Naive B cell (primary cell): Measurements from ENCODE around the gene LMBR1. TPM values are rescaled to one million over a fixed set of nuclear protein-coding genes. Genes with fewer than 3 reads are reported as not detected.
"Not testable (repeated sequence)": the region's sequence is repeated elsewhere in the genome, so short reads cannot be mapped to it uniquely, and the experiment has no call there.

Experiments used
- ATAC-seq, 2 donors: fragments of 150-1000 bp; cut with Tn5 transposase; 2 replicates each; pipeline ENCODE4 v1.10.0; 2021; ENCODE audit warnings: low read depth in 2 of 2, mild to moderate bottlenecking in 2 of 2, moderate library complexity in 2 of 2
- DNase-seq: peaks from one replicate; pipeline ENCODE4 v3.0.0; 2022
- H3K27ac Mint-ChIP-seq, 6 donors: one replicate each; pipeline ENCODE4 v1.8.0; 2020 to 2022; ENCODE audit warnings: mild to moderate bottlenecking in 6 of 6, mixed read lengths in 6 of 6, moderate library complexity in 5 of 6, inconsistent platforms in 2 of 6
- H3K27me3 Mint-ChIP-seq, 3 donors: one replicate each; pipeline ENCODE4 v1.8.0; 2021 to 2022; ENCODE audit warnings: mixed read lengths in 3 of 3, mild to moderate bottlenecking in 1 of 3
- H3K36me3 Mint-ChIP-seq, 2 donors: one replicate each; pipeline ENCODE4 v1.8.0; 2020 to 2022; ENCODE audit warnings: mixed read lengths in 2 of 2, inconsistent platforms in 1 of 2, mild to moderate bottlenecking in 1 of 2
- H3K4me1 Mint-ChIP-seq, 3 donors: one replicate each; pipeline ENCODE4 v1.8.0; 2020 to 2022; ENCODE audit warnings: mixed read lengths in 3 of 3, inconsistent platforms in 1 of 3, mild to moderate bottlenecking in 1 of 3, moderate library complexity in 1 of 3
- H3K4me3 Mint-ChIP-seq, 8 donors: one replicate each; pipeline ENCODE4 v1.8.0; 2020 to 2022; ENCODE audit warnings: mild to moderate bottlenecking in 8 of 8, mixed read lengths in 8 of 8, moderate library complexity in 8 of 8, inconsistent platforms in 2 of 8
- H3K9me3 Mint-ChIP-seq, 7 donors: one replicate each; pipeline ENCODE4 v1.8.0; 2020 to 2022; ENCODE audit warnings: mixed read lengths in 7 of 7, mild to moderate bottlenecking in 5 of 7, inconsistent platforms in 2 of 7, moderate library complexity in 1 of 7
- polyA plus RNA-seq, 6 donors: library from polyadenylated mRNA; unstranded; fragments of 300-500 nt; fragmentation: Illumina TruSeq; gene quantifications; one replicate each; pipeline ENCODE4 v1.2.3, GENCODE V29; 2021; ENCODE audit warnings: low read depth in 6 of 6

Gene LMBR1
- polyA plus RNA-seq, 6 donors from 2014 or later = 35.3 to 49.3 (median 40.9) TPM

DNA sequence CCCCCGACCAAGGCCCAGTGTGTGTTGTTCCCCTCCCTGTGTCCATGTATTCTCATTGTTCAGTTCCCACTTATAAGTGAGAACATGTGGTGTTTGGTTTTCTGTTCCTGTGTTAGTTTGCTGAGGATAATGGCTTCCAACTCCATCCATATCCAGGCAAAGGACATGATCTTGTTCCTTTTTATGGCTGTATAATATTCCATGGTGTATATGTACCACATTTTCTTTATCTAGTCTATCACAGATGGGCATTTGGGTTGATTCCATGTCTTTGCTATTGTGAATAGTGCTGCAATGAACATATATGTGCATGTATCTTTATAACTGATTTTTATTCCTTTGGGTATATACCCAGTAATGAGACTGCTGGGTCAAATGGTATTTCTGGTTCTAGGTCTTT, 191.2 kb downstream of the LMBR1 start:
- not testable (repeated sequence) for DNase-seq, H3K4me3 Mint-ChIP-seq, H3K27ac Mint-ChIP-seq, ATAC-seq, H3K27me3 Mint-ChIP-seq
- Mint-ChIP-seq H3K4me1 (peaks cover 7 to 26% (median 8%) of the 10 kb centered on the region in 3 donors), H3K36me3 (peaks cover 52 to 53% of the 10 kb centered on the region in 2 donors), H3K9me3 (peaks cover 3 to 45% (median 36%) of the 10 kb centered on the region in 7 donors)

DNA sequence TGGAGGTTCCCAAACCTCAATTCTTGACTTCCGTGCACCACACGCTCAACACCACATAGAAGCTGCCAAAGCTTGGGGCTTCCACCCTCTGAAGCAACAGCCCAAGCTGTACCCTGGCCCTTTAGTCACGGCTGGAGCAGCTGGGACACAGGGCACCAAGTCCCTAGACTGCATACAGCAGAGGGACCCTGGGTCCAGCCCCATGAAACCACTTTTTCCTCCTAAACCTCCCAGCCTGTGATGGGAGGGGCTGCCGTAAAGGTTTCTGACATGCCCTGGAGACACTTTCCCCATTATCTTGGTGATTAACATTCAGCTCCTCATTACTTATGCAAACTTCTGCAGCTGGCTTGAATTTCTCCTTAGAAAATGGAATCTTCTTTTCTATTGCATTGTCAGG, 194.5 kb downstream of the LMBR1 start:
- not testable (repeated sequence) for H3K27me3 Mint-ChIP-seq, DNase-seq, H3K4me3 Mint-ChIP-seq, ATAC-seq, H3K4me1 Mint-ChIP-seq, H3K27ac Mint-ChIP-seq
- peaks cover 7 to 60% (median 48%) of the 10 kb centered on the region in 7 donors for H3K9me3 Mint-ChIP-seq
- H3K36me3 Mint-ChIP-seq = peaks cover 48 to 59% of the 10 kb centered on the region in 2 donors

DNA sequence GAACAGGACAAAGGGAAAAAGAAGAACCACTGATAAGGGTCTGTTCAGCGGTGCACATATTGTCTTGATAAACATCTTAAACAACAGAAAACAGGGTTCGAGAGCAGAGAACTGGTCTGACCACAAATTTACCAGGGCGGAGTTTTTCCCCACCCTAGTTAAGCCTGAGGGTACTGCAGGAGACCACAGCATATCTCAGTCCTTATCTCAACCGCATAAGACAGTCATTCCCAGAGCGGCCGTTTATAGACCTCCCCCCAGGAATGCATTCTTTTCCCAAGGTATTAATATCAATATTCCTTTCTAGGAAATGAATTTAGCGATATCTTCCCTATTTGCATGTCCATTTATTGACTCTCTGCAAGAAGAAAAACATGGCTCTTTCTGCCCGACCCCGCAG, 195.7 kb downstream of the LMBR1 start:
- H3K27ac Mint-ChIP-seq = peak overlapping the region in 1 of 6 donors; percentile 6
- not testable (repeated sequence) for H3K4me1 Mint-ChIP-seq, H3K27me3 Mint-ChIP-seq, ATAC-seq, H3K4me3 Mint-ChIP-seq, DNase-seq
- H3K36me3 Mint-ChIP-seq = peaks cover 51 to 61% of the 10 kb centered on the region in 2 donors
- H3K9me3 Mint-ChIP-seq = peaks cover 7 to 58% (median 46%) of the 10 kb centered on the region in 7 donors

DNA sequence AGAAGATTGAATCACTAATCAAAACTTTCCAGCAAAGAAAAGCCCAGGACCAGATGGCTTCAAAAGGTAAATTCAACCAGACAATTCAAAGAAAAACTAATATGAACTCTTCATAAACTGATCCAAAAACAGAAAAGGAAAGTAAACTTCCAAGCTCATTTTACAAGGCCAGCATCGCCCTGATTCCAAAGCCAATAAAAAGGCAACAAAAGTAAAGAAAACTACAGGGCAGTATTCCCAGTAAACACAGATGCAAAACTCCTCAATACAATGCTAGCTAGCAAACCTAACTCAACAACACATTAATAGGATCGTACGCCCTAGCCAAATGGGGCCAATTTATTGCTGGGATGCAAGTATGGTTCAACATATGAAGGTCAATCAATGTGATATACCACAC, 199.4 kb downstream of the LMBR1 start:
- Mint-ChIP-seq H3K27ac (peak overlapping the region in 1 of 6 donors; percentile 15), H3K4me1 (peaks cover 0 to 6% (median 0%) of the 10 kb centered on the region in 3 donors), H3K9me3 (peaks cover 7 to 41% (median 31%) of the 10 kb centered on the region in 7 donors), H3K4me3 (no peak overlapping the region), H3K27me3 (no peaks in the 10 kb centered on the region), H3K36me3 (peaks cover 33 to 49% of the 10 kb centered on the region in 2 donors)
- ATAC-seq (no peak), DNase-seq (no peak)

- Mint-ChIP-seq H3K4me3 (no peak overlapping the region), H3K27ac (peak overlapping the region in 1 of 6 donors; percentile 5), H3K9me3 (peaks cover 7 to 33% (median 25%) of the 10 kb centered on the region in 7 donors), H3K36me3 (peaks cover 33 to 45% of the 10 kb centered on the region in 2 donors), H3K4me1 (peaks cover 0 to 6% (median 0%) of the 10 kb centered on the region in 3 donors), H3K27me3 (no peaks in the 10 kb centered on the region)
- DNase-seq (no peak), ATAC-seq (no peak)
Measured at GRCh38 chr7:156692849-156693248, 200.1 kb downstream of the LMBR1 start.

DNA sequence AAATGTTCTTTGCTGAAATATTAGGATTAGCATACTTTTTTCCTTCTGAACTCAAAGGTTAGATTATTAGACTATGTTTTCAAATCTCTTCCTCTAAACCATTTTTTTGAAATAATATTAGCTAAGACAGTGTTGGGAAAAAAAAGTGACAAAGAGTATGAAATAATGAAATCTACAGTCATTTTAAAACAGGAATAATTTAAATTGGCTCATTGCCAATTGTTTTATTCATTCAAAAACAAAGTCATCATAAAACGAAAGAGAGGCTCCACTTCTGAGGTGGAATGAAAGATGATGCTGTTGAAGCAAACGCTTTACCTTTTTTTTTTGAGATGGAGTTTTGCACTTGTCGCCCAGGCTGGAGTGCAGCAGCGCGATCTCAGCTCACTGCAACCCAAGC, 201.2 kb downstream of the LMBR1 start:
- no peak overlapping the region for H3K4me3 Mint-ChIP-seq
- DNase-seq (no peak), ATAC-seq (no peak)
- H3K4me1 Mint-ChIP-seq = peaks cover 0 to 6% (median 0%) of the 10 kb centered on the region in 3 donors
- peaks cover 3 to 23% (median 15%) of the 10 kb centered on the region in 7 donors for H3K9me3 Mint-ChIP-seq
- H3K36me3 Mint-ChIP-seq = peaks cover 27 to 34% of the 10 kb centered on the region in 2 donors
- H3K27me3 Mint-ChIP-seq = no peaks in the 10 kb centered on the region
- H3K27ac Mint-ChIP-seq = no peak overlapping the region

- H3K27ac Mint-ChIP-seq = peak overlapping the region in 1 of 6 donors; percentile 90
- no peak overlapping the region for H3K4me3 Mint-ChIP-seq
- DNase-seq (no peak), ATAC-seq (no peak)
- no peaks in the 10 kb centered on the region for H3K9me3 Mint-ChIP-seq
- peaks cover 8 to 16% of the 10 kb centered on the region in 2 donors for H3K36me3 Mint-ChIP-seq
- no peaks in the 10 kb centered on the region for H3K4me1 Mint-ChIP-seq
- no peaks in the 10 kb centered on the region for H3K27me3 Mint-ChIP-seq
Measured at GRCh38 chr7:156684661-156685060, 208.3 kb downstream of the LMBR1 start.

DNA sequence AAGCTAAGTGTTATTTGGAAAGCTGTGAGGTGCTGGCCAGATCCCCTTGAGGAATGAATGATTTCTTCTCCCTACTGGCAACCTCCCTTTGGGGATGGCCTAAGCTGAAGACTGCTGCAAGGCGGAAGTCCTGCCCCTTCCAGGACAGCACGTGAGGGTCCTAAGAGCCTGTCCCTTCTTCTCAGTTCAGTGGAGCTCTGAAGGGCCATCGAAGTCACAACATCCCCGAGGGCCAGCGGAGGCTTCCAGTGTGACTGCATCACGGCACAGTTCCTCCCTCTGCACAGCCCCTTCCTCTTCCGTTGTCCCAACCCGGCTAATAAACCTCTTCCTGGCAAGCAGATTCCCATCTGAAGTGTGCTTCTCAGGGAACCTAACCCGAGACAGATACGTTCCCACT, 208.7 kb downstream of the LMBR1 start:
- peak overlapping the region in 1 of 6 donors; percentile 90 for H3K27ac Mint-ChIP-seq
- no peak for DNase-seq

GRCh38 chr7:156682928-156683327, 210.1 kb downstream of the LMBR1 start:
- Mint-ChIP-seq H3K4me3 (no peak overlapping the region), H3K36me3 (peaks cover 8 to 22% of the 10 kb centered on the region in 2 donors), H3K9me3 (no peaks in the 10 kb centered on the region), H3K4me1 (no peaks in the 10 kb centered on the region), H3K27me3 (no peaks in the 10 kb centered on the region), H3K27ac (no peak overlapping the region)
- ATAC-seq = no peak
- no peak for DNase-seq

More for the DNA sequence above, 208.7 kb downstream of the LMBR1 start:
- no peaks in the 10 kb centered on the region for H3K4me1 Mint-ChIP-seq
- ATAC-seq = no peak
- H3K27me3 Mint-ChIP-seq = no peaks in the 10 kb centered on the region
- H3K4me3 Mint-ChIP-seq = no peak overlapping the region
- peaks cover 8 to 16% of the 10 kb centered on the region in 2 donors for H3K36me3 Mint-ChIP-seq
- H3K9me3 Mint-ChIP-seq = no peaks in the 10 kb centered on the region

DNA sequence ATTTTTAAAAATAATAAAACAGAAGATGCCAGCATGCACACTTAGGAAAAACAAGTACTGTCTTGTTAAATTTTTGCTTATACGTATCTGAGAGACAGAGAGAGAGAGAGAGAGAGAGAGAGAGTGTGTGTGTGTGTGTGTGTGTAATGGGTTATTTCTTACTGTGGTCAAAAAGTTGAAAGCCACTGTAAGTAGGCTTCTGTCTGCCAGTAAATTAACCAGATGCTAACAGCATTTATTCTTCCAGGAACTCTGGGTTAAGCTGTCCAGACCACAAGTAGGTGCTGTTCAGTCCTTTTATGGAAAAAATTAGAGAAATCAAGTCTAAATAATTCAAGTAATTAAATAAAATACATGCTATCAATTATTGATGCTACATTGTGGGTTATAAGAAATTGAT, 212.7 kb downstream of the LMBR1 start:
- H3K27ac Mint-ChIP-seq = peak overlapping the region in 1 of 6 donors; percentile 43
- H3K27me3 Mint-ChIP-seq = no peaks in the 10 kb centered on the region
- ATAC-seq (no peak), DNase-seq (no peak)
- peaks cover 23 to 36% of the 10 kb centered on the region in 2 donors for H3K36me3 Mint-ChIP-seq
- H3K4me1 Mint-ChIP-seq = no peaks in the 10 kb centered on the region
- H3K4me3 Mint-ChIP-seq = no peak overlapping the region
- H3K9me3 Mint-ChIP-seq = no peaks in the 10 kb centered on the region

- ATAC-seq (no peak), DNase-seq (no peak)
- no peaks in the 10 kb centered on the region for H3K27me3 Mint-ChIP-seq
- H3K27ac Mint-ChIP-seq = peak overlapping the region in 1 of 6 donors; percentile 82
- H3K4me1 Mint-ChIP-seq = no peaks in the 10 kb centered on the region
- H3K9me3 Mint-ChIP-seq = no peaks in the 10 kb centered on the region
- no peak overlapping the region for H3K4me3 Mint-ChIP-seq
- H3K36me3 Mint-ChIP-seq = peaks cover 19 to 31% of the 10 kb centered on the region in 2 donors
Measured at GRCh38 chr7:156677374-156678054, 215.5 kb downstream of the LMBR1 start.

DNA sequence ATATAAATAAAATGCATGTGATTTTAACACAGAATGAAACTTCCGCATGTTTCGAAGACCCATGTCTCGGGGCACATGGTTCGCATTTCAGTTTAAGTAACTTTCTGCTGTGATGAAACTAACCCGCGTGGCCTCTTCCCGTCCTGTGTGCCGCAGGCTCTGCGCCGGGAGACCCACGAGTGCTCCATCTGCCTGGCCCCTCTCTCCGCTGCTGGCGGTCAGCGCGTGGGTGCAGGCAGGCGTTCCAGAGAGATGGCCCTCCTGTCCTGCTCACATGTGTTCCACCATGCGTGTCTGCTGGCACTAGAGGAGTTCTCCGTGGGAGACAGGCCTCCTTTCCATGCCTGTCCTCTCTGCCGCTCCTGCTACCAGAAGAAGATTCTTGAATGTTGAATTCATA, 216.7 kb downstream of the LMBR1 start:
- H3K4me3 Mint-ChIP-seq = no peak overlapping the region
- H3K9me3 Mint-ChIP-seq = no peaks in the 10 kb centered on the region
- H3K36me3 Mint-ChIP-seq = peaks cover 19 to 24% of the 10 kb centered on the region in 2 donors
- H3K27me3 Mint-ChIP-seq = no peaks in the 10 kb centered on the region
- DNase-seq (no peak), ATAC-seq (no peak)
- H3K4me1 Mint-ChIP-seq = no peaks in the 10 kb centered on the region
- H3K27ac Mint-ChIP-seq = no peak overlapping the region

GRCh38 chr7:156675721-156676120, 217.3 kb downstream of the LMBR1 start:
- Mint-ChIP-seq H3K4me3 (no peak overlapping the region), H3K27ac (peak overlapping the region in 2 of 6 donors; percentile 53 to 69), H3K4me1 (no peaks in the 10 kb centered on the region), H3K36me3 (peaks cover 24 to 25% of the 10 kb centered on the region in 2 donors), H3K27me3 (no peaks in the 10 kb centered on the region), H3K9me3 (no peaks in the 10 kb centered on the region)
- no peak for ATAC-seq
- no peak for DNase-seq

GRCh38 chr7:156673902-156674301, 219.1 kb downstream of the LMBR1 start:
- ATAC-seq = no peak

More at GRCh38 chr7:156673902-156674301, 219.1 kb downstream of the LMBR1 start:
- no peaks in the 10 kb centered on the region for H3K27me3 Mint-ChIP-seq
- H3K27ac Mint-ChIP-seq = no peak overlapping the region
- H3K4me3 Mint-ChIP-seq = no peak overlapping the region
- no peak for DNase-seq
- no peaks in the 10 kb centered on the region for H3K9me3 Mint-ChIP-seq
- H3K36me3 Mint-ChIP-seq = peaks cover 28% of the 10 kb centered on the region in 2 donors
- no peaks in the 10 kb centered on the region for H3K4me1 Mint-ChIP-seq
